ENCODE measurements around the gene GABRR3.

The GABRR3 gene

DNA sequence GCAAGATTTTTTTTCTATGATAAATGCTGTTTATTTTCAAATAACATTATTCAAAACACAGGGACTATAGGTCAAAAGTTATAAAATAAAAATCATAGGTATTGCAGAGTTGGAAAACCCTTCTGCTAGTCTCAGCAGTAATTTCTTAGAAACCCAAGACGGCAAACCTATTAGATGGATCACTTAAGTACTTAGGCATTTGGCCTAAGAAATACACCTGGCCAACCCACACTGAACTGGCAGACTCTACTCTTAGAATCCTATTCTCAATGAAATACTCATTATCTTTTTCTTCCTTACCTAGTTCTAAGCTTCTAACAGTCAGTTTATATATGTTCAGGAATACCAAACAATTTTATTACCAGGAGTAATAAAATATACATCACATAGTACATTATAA lies 32.4 kb downstream of the GABRR3 start:
- H3K9ac ChIP-seq (ENCODE audit: low read depth, low read length) = no peak overlapping the region
- H3K4me3 ChIP-seq (ENCODE audit: low read length) = no peak overlapping the region
- no peaks in the 10 kb centered on the region for H3K4me1 ChIP-seq (ENCODE audit: control insufficient read depth, insufficient read depth, low read length)
- H3K36me3 ChIP-seq (ENCODE audit: insufficient read depth, low read length) = no peaks in the 10 kb centered on the region
- peaks cover 26% of the 10 kb centered on the region for H3K27me3 ChIP-seq (ENCODE audit: control insufficient read depth, insufficient read depth, low read length)
- no peak overlapping the region for H3K4me2 ChIP-seq (ENCODE audit: low read length)
- H3K9me3 ChIP-seq (replicated peaks; ENCODE audit: low read length) = no peaks in the 10 kb centered on the region

DNA sequence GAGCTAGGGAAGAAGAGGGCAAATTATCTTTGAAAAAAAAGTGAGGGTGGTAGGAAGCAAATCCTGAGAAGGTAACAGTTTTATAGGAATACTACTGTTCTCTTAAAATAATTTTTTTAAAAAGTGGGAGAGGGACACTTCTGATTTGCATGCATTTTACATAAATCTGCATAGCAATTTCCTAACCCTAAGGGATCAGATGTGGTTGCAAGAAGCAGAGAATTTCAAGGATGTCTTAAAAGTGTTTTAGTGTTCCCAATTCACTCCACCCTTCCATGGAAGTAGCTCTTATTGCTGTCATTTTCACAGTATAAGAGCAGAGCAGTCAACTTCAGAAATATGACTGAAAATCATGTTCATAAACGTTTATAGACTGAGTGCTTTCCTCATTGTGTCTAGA lies 35.1 kb downstream of the GABRR3 start:
- H3K4me2 ChIP-seq (ENCODE audit: low read length) = no peak overlapping the region

DNA sequence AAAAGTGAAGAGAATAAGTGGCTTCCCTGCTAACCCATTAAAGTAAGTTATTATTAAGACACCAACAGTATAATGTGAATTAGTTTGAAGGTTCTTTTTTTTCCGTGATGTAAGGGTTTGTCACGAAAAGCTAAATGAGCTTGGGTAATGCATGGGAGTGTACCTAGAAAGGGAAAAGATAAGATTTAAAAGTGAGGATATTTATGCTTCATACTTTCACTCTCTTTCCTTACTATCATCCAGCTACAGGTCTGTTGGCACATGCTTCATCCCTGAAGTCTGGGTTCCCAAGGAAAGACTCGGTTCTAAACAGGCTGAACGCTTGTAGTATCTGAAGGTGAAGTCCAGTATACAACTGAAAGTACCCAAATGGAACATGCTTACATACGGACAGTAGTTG lies 36.0 kb downstream of the GABRR3 start:
- Histone ChIP-seq H3K27me3 (ENCODE audit: control insufficient read depth, insufficient read depth, low read length) (peaks cover 29% of the 10 kb centered on the region), H3K9me3 (replicated peaks; ENCODE audit: low read length) (no peaks in the 10 kb centered on the region), H3K4me2 (ENCODE audit: low read length) (no peak overlapping the region), H3K9ac (ENCODE audit: low read depth, low read length) (no peak overlapping the region), H3K4me1 (ENCODE audit: control insufficient read depth, insufficient read depth, low read length) (no peaks in the 10 kb centered on the region), H3K36me3 (ENCODE audit: insufficient read depth, low read length) (no peaks in the 10 kb centered on the region), H3K4me3 (ENCODE audit: low read length) (no peak overlapping the region)

More for the DNA sequence above, 35.1 kb downstream of the GABRR3 start:
- Histone ChIP-seq H3K9me3 (replicated peaks; ENCODE audit: low read length) (no peaks in the 10 kb centered on the region), H3K4me1 (ENCODE audit: control insufficient read depth, insufficient read depth, low read length) (no peaks in the 10 kb centered on the region), H3K4me3 (ENCODE audit: low read length) (no peak overlapping the region), H3K9ac (ENCODE audit: low read depth, low read length) (no peak overlapping the region), H3K27me3 (ENCODE audit: control insufficient read depth, insufficient read depth, low read length) (peaks cover 29% of the 10 kb centered on the region), H3K36me3 (ENCODE audit: insufficient read depth, low read length) (no peaks in the 10 kb centered on the region)

DNA sequence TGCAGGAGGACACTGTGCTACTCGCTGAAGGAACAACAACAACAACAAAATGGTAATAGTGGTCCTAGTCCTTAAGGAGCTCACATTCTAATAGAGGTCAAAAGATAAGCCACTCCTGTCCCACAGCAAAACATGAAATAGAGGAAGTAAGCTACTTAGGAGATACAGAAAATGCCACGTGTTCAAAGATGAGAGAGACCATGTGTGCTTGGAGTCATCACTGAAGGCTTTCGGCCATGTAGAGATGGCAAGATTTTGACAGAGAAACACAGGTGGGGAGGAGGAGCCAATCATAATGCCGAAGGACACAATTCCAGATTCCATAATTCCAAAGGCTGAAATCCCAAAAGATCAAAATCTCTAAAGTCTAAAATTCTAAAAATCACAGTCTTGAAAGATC lies 38.1 kb downstream of the GABRR3 start:
- H3K4me1 ChIP-seq (ENCODE audit: control insufficient read depth, insufficient read depth, low read length) = no peaks in the 10 kb centered on the region
- no peak overlapping the region for H3K9ac ChIP-seq (ENCODE audit: low read depth, low read length)
- H3K36me3 ChIP-seq (ENCODE audit: insufficient read depth, low read length) = no peaks in the 10 kb centered on the region
- H3K4me3 ChIP-seq (ENCODE audit: low read length) = no peak overlapping the region
- H3K27me3 ChIP-seq (ENCODE audit: control insufficient read depth, insufficient read depth, low read length) = peaks cover 40% of the 10 kb centered on the region
- no peaks in the 10 kb centered on the region for H3K9me3 ChIP-seq (replicated peaks; ENCODE audit: low read length)
- H3K4me2 ChIP-seq (ENCODE audit: low read length) = no peak overlapping the region

DNA sequence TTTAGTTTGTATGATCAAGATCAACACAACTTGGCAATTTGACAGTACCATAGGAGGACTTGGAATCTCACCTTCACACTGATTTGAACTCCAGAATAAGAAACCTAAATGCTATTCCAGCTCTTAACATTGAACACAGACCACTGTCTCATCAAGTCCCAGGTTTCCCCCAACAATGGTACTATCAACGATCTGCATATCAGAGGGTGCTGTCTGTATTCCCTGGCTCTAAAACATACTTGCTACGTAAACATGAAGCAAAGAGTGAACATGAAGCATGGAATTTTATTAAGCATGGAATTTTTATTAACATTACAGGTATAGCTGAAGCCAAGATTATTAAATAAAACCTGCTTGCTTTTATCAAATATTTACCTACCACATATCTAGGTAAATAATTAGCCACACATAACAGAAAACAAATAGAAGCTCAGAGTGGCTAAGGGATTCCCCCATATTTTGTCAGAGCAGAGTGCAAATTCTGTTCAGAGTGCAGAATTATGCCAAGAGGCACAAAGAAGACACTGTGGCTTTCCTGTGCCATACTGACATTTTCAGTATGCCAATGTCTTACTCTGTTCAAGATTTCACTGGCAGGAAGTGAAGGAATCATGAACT lies 40.7 kb downstream of the GABRR3 start:
- Histone ChIP-seq H3K4me2 (ENCODE audit: low read length) (no peak overlapping the region), H3K27me3 (ENCODE audit: control insufficient read depth, insufficient read depth, low read length) (peaks cover 29% of the 10 kb centered on the region), H3K4me3 (ENCODE audit: low read length) (no peak overlapping the region), H3K36me3 (ENCODE audit: insufficient read depth, low read length) (no peaks in the 10 kb centered on the region), H3K4me1 (ENCODE audit: control insufficient read depth, insufficient read depth, low read length) (no peaks in the 10 kb centered on the region), H3K9ac (ENCODE audit: low read depth, low read length) (no peak overlapping the region), H3K9me3 (replicated peaks; ENCODE audit: low read length) (no peaks in the 10 kb centered on the region)

DNA sequence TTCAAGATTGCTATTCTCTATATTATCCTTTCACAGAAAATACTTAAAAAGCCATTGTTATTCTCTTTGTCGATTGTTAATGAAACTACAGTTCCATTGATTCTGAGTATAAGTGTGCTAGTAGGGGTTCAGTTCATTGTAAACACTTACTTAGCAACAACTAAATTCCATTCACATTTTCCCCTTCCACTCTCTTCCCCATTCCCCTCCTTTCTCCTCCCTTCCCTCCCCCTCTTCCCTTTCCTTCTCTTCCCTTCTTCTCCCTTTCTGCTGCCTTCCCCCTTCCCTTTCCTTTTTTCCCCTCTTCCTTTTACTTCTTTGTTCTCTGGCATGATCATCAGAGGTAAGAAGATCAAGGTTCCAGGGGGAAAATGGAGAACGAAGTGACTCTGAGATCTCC lies 41.6 kb downstream of the GABRR3 start:
- no peaks in the 10 kb centered on the region for H3K9me3 ChIP-seq (replicated peaks; ENCODE audit: low read length)
- peaks cover 23% of the 10 kb centered on the region for H3K27me3 ChIP-seq (ENCODE audit: control insufficient read depth, insufficient read depth, low read length)
- no peak overlapping the region for H3K9ac ChIP-seq (ENCODE audit: low read depth, low read length)
- no peak overlapping the region for H3K4me3 ChIP-seq (ENCODE audit: low read length)
- H3K4me1 ChIP-seq (ENCODE audit: control insufficient read depth, insufficient read depth, low read length) = no peaks in the 10 kb centered on the region
- no peaks in the 10 kb centered on the region for H3K36me3 ChIP-seq (ENCODE audit: insufficient read depth, low read length)
- H3K4me2 ChIP-seq (ENCODE audit: low read length) = no peak overlapping the region

DNA sequence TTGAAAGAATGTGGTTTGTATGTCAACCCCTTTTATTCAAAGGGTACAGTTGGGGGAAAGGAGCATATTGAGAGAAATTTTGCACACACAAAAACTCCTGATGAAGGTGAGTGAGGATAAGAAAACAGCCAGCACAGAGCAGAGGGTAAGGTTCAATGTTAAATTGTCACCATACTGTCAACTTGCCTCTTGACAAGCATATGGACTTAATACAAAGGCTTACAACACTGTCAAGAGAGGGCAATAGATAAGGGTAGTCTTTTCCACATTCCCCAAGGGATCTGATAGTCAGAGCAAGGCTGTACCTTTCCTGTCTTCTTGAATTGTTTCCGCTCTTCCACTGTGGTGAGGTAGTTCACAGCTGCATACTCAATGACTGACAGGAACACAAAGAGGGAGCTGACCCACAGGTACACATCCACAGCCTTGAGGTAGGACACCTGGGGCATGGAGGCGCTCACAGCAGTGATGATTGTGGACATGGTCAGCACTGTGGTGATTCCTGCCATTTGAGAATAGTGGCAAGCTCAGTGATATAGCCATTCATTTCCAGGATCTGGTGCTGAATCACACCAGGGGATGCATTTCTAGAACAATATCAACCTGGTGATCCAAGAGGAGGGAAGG lies 42.5 kb downstream of the GABRR3 start:
- Histone ChIP-seq H3K9me3 (replicated peaks; ENCODE audit: low read length) (no peaks in the 10 kb centered on the region), H3K4me2 (ENCODE audit: low read length) (no peak overlapping the region), H3K9ac (ENCODE audit: low read depth, low read length) (no peak overlapping the region)

DNA sequence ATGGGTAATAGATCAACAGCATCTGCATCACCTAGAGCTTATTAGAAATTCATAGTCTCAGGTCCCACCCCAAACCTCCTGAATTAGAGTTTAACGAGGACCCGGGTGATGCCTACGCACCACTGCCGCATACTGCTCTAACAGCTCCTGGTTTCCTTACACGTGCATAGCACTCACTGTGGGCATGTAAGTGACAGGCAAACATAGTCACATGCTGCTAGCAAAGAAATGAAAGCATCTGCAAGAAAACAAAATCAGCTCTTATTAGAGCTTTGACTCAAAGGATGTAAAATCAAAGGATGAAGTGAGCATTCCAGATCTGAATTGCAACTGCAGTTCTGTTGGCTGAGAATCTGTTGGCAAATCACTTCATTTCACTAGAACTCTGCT lies 43.8 kb downstream of the GABRR3 start:
- no peaks in the 10 kb centered on the region for H3K9me3 ChIP-seq (replicated peaks; ENCODE audit: low read length)
- peaks cover 20% of the 10 kb centered on the region for H3K27me3 ChIP-seq (ENCODE audit: control insufficient read depth, insufficient read depth, low read length)
- H3K4me3 ChIP-seq (ENCODE audit: low read length) = no peak overlapping the region
- no peaks in the 10 kb centered on the region for H3K36me3 ChIP-seq (ENCODE audit: insufficient read depth, low read length)
- no peak overlapping the region for H3K9ac ChIP-seq (ENCODE audit: low read depth, low read length)
- no peaks in the 10 kb centered on the region for H3K4me1 ChIP-seq (ENCODE audit: control insufficient read depth, insufficient read depth, low read length)
- no peak overlapping the region for H3K4me2 ChIP-seq (ENCODE audit: low read length)

More for the DNA sequence above, 42.5 kb downstream of the GABRR3 start:
- Histone ChIP-seq H3K4me1 (ENCODE audit: control insufficient read depth, insufficient read depth, low read length) (no peaks in the 10 kb centered on the region), H3K4me3 (ENCODE audit: low read length) (no peak overlapping the region), H3K27me3 (ENCODE audit: control insufficient read depth, insufficient read depth, low read length) (peaks cover 23% of the 10 kb centered on the region), H3K36me3 (ENCODE audit: insufficient read depth, low read length) (no peaks in the 10 kb centered on the region)

DNA sequence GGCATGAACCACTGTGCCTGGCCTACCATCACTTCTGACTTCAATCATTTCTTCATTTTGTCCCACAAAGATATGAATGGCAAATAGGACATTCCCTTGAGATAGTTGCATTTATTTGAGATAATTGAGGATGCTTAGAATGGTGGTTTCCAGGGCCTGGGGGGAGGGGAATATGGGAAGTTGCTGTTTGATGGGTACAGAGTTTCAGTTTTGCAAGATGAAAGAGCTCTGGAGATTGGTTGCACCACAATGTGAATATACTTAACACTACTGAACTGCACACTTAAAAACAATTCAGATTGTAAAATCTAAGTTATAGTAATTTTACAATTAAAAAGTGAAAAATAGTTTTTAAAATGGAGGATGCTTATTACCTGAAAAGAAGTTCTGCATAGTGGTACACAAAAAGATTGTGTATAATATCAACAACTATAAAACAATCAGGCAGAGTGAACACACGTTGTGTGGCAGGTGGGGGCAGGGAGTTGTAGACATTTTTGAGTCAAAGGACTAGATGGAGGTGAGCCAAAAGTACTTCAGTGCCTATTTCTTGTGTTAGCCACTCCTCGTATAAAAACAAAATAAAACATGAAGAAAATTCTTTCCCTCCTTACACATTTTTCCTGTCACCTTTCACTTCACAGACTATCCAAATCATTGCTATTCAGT lies 44.4 kb downstream of the GABRR3 start:
- H3K4me3 ChIP-seq (ENCODE audit: low read length) = no peak overlapping the region
- H3K27me3 ChIP-seq (ENCODE audit: control insufficient read depth, insufficient read depth, low read length) = peaks cover 20% of the 10 kb centered on the region
- no peaks in the 10 kb centered on the region for H3K4me1 ChIP-seq (ENCODE audit: control insufficient read depth, insufficient read depth, low read length)
- no peak overlapping the region for H3K9ac ChIP-seq (ENCODE audit: low read depth, low read length)
- no peak overlapping the region for H3K4me2 ChIP-seq (ENCODE audit: low read length)
- H3K9me3 ChIP-seq (replicated peaks; ENCODE audit: low read length) = no peaks in the 10 kb centered on the region
- H3K36me3 ChIP-seq (ENCODE audit: insufficient read depth, low read length) = no peaks in the 10 kb centered on the region

DNA sequence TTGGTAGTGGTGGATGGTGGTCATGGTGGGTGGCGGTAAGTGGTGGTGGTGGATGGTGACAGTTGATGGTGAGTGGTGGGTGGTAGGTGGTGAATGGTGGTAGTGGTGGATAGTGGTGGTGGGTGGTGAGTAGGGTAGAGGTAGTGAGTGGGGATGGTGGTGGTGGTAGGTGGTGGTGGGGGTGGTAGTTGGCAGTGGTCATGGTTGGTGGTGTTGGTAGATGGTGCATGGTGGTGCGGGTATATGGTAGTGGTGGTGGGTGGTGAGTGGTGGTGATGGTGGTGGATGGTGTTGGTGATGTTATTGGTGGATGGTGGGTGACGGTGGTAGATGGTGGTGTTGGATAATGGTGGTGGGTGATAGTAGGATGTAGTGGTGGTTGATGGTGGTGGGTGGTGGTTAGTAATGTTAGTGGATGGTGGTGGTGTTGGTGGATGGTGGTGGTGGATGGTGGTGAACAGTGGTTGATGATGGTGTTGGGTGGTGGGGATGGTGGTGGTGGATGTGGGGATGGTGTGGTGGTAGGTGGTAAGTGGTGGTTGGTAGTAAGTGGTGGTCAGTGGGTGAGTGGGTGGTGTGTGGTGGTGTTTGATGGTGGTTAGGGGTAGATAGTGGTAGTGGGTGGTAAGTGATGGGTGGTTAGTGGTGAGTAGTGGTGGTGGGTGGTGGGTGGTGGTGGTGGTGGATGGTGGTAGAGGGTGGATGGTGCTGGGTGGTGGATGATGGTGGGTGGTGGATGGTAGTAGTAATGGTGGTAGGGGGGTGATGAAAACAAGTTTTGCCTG lies 46.1 kb downstream of the GABRR3 start:
- Histone ChIP-seq H3K4me3 (ENCODE audit: low read length) (no peak overlapping the region), H3K9me3 (replicated peaks; ENCODE audit: low read length) (no peaks in the 10 kb centered on the region), H3K27me3 (ENCODE audit: control insufficient read depth, insufficient read depth, low read length) (peaks cover 29% of the 10 kb centered on the region), H3K9ac (ENCODE audit: low read depth, low read length) (no peak overlapping the region), H3K36me3 (ENCODE audit: insufficient read depth, low read length) (no peaks in the 10 kb centered on the region), H3K4me1 (ENCODE audit: control insufficient read depth, insufficient read depth, low read length) (no peaks in the 10 kb centered on the region), H3K4me2 (ENCODE audit: low read length) (no peak overlapping the region)

DNA sequence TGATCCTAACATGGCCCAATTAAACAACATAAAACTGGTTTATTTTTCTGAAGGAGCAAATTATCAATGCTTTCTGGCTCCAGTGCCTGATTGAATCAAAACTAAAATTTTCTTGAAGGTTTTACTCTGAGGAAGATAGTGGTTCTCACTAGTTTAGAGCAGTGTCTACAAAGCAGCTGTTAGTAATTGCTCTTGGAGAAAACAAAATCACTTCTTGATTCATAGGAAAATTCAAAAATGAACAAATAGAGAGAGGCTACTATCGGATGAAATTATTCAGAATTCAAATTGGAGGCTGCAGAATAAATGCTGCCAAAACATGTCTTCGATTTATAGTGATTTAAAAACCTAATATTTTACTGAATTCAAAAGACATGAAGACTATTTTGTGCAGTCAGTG lies 47.8 kb downstream of the GABRR3 start:
- H3K4me3 ChIP-seq (ENCODE audit: low read length) = no peak overlapping the region
- H3K4me1 ChIP-seq (ENCODE audit: control insufficient read depth, insufficient read depth, low read length) = no peaks in the 10 kb centered on the region
- peaks cover 20% of the 10 kb centered on the region for H3K27me3 ChIP-seq (ENCODE audit: control insufficient read depth, insufficient read depth, low read length)
- no peaks in the 10 kb centered on the region for H3K9me3 ChIP-seq (replicated peaks; ENCODE audit: low read length)
- H3K9ac ChIP-seq (ENCODE audit: low read depth, low read length) = no peak overlapping the region
- no peak overlapping the region for H3K4me2 ChIP-seq (ENCODE audit: low read length)
- no peaks in the 10 kb centered on the region for H3K36me3 ChIP-seq (ENCODE audit: insufficient read depth, low read length)

Measured in skeletal muscle satellite cell (primary cell).